Stimulated activated naive CD8-positive, alpha-beta T cell treated with anti-CD3 and anti-CD28 coated beads, Interleukin-15, amount 100 ng/mL, for 72 hours (primary cell): ENCODE measurements around the gene DZIP3.

Source experiments
- ATAC-seq: fragments of 150-1000 bp; cut with Tn5 transposase; 2 replicates; pipeline ENCODE4 v1.10.0; 2021; ENCODE audit warnings: mild to moderate bottlenecking, moderate library complexity
- DNase-seq, 2 donors: peaks; one replicate each; pipeline ENCODE4 v3.0.0; 2021 to 2022
- H3K27ac Mint-ChIP-seq, 2 donors: one replicate each; pipeline ENCODE4 v1.8.0; 2022; ENCODE audit warnings: mild to moderate bottlenecking in 2 of 2, mixed read lengths in 2 of 2, moderate library complexity in 2 of 2
- H3K27me3 Mint-ChIP-seq: one replicate; pipeline ENCODE4 v1.8.0; 2022; ENCODE audit warnings: mixed read lengths
- H3K4me1 Mint-ChIP-seq: one replicate; pipeline ENCODE4 v1.8.0; 2022; ENCODE audit warnings: mild to moderate bottlenecking, mixed read lengths
- H3K4me3 Mint-ChIP-seq, 2 donors: one replicate each; pipeline ENCODE4 v1.8.0; 2022; ENCODE audit warnings: mild to moderate bottlenecking in 2 of 2, mixed read lengths in 2 of 2, moderate library complexity in 1 of 2
- H3K9me3 Mint-ChIP-seq, 2 donors: one replicate each; pipeline ENCODE4 v1.8.0; 2022; ENCODE audit warnings: mixed read lengths in 2 of 2

DZIP3 gene

GRCh38 chr3:108713009-108713516 lies 123.5 kb downstream of the DZIP3 start:
- no peak for DNase-seq
- Mint-ChIP-seq H3K4me1 (no peaks in the 10 kb centered on the region), H3K27me3 (no peaks in the 10 kb centered on the region), H3K4me3 (no peak overlapping the region), H3K9me3 (no peaks in the 10 kb centered on the region), H3K27ac (no peak overlapping the region)
- no peak for ATAC-seq

DNA sequence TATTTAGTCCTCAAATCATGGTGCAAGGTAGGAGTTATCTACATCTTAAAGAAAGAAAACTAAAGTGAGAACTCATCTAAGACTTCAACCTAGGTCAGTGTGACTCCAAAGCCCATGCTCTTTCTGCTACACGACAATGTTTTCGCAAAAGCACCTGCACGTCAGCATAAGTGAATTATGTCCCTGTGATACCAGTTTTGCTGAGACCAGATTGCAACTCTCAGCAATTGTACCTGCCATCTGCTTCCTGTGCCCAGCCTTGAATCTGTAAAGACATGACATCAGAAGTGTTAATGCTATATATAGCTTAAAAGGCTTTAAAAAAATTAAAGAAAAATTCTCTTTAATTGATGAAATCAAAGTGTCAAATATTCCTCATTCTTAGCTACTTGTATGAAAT lies 124.3 kb downstream of the DZIP3 start:
- H3K4me1 Mint-ChIP-seq, result no peaks in the 10 kb centered on the region
- no peak overlapping the region for H3K4me3 Mint-ChIP-seq
- DNase-seq (no peak), ATAC-seq (no peak)
- H3K27me3 Mint-ChIP-seq, result no peaks in the 10 kb centered on the region
- H3K27ac Mint-ChIP-seq, result no peak overlapping the region
- H3K9me3 Mint-ChIP-seq, result no peaks in the 10 kb centered on the region

- no peak for DNase-seq
- H3K9me3 Mint-ChIP-seq, result peaks cover 5 to 16% of the 10 kb centered on the region in 2 donors
- no peak overlapping the region for H3K4me3 Mint-ChIP-seq
- ATAC-seq, result no peak
- H3K4me1 Mint-ChIP-seq, result no peaks in the 10 kb centered on the region
- H3K27me3 Mint-ChIP-seq, result no peaks in the 10 kb centered on the region
- no peak overlapping the region for H3K27ac Mint-ChIP-seq
Measured at GRCh38 chr3:108718454-108718853, 128.9 kb downstream of the DZIP3 start.

DNA sequence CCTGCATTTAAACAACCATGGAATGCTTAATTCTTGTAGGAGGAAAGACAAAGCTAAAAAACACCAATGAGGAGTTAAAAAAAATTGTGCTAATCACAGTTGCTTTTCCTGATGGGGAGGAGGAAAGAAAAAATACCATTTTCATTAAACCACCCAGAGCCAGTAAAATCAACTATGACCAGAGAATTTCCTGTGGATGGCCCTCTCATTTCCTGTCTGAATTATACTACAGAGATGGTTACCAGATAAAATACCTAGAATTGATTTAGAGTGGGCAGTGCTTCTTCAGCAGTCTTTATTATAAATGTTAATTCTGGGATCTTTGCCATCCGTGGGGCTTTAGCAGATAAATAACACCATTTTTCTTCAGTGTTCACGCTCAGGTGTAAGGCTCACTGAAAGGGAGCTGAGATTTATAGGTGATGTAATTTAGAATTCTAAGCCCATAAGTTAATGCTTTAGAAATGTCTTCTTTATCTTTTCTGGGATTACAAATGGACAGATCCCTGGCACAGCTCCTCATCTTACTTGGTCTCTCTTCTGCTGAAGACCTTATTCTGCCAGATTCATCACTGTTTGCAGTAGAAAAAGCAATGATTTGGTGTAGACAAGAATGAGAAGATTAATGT lies 129.8 kb downstream of the DZIP3 start:
- DNase-seq (no peak), ATAC-seq (no peak)
- no peak overlapping the region for H3K4me3 Mint-ChIP-seq
- H3K9me3 Mint-ChIP-seq, result peaks cover 8 to 20% of the 10 kb centered on the region in 2 donors
- H3K4me1 Mint-ChIP-seq, result peaks cover 5% of the 10 kb centered on the region
- H3K27me3 Mint-ChIP-seq, result no peaks in the 10 kb centered on the region
- no peak overlapping the region for H3K27ac Mint-ChIP-seq

DNA sequence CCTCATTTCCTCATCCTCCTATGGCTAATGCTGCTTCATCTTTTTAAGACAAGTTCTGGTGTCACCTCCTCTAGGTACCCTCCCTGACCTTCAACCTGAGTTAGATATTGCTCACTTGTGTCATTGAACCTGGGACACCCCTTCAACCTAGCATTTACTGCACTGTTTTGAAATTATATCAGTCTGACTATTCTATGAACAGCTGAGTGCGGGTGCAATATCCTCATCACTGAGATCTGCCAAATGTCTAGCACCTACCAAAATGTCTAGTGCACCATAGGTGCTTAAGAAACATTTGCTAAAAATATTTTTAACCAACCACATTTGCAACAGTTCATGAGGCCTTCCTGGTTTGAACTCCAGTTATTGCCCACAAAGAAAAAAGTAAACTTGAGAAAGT lies 133.2 kb downstream of the DZIP3 start:
- Mint-ChIP-seq H3K9me3 (peaks cover 9 to 23% of the 10 kb centered on the region in 2 donors), H3K27ac (no peak overlapping the region), H3K4me1 (peaks cover 6% of the 10 kb centered on the region), H3K4me3 (no peak overlapping the region), H3K27me3 (no peaks in the 10 kb centered on the region)
- DNase-seq (no peak), ATAC-seq (no peak)

- no peak for DNase-seq
- Mint-ChIP-seq H3K9me3 (peaks cover 9 to 23% of the 10 kb centered on the region in 2 donors), H3K4me1 (peaks cover 6% of the 10 kb centered on the region)
Measured at GRCh38 chr3:108724101-108724500, 134.6 kb downstream of the DZIP3 start.

GRCh38 chr3:108728105-108728504 lies 138.6 kb downstream of the DZIP3 start:
- DNase-seq, result no peak
- Mint-ChIP-seq H3K27me3 (no peaks in the 10 kb centered on the region), H3K9me3 (peaks cover 4 to 10% of the 10 kb centered on the region in 2 donors), H3K4me3 (no peak overlapping the region), H3K27ac (no peak overlapping the region), H3K4me1 (peaks cover 6% of the 10 kb centered on the region)
- ATAC-seq, result no peak

More at GRCh38 chr3:108724101-108724500, 134.6 kb downstream of the DZIP3 start:
- peak overlapping the region in 1 of 2 donors; percentile 65 for H3K27ac Mint-ChIP-seq
- H3K4me3 Mint-ChIP-seq, result no peak overlapping the region
- no peak for ATAC-seq
- H3K27me3 Mint-ChIP-seq, result no peaks in the 10 kb centered on the region

- Mint-ChIP-seq H3K4me1 (peaks cover 5% of the 10 kb centered on the region), H3K9me3 (peaks cover 4 to 6% of the 10 kb centered on the region in 2 donors), H3K27me3 (no peaks in the 10 kb centered on the region), H3K27ac (no peak overlapping the region), H3K4me3 (no peak overlapping the region)
- ATAC-seq, result no peak
- no peak for DNase-seq
Measured at GRCh38 chr3:108728934-108729333, 139.4 kb downstream of the DZIP3 start.

- Mint-ChIP-seq H3K4me1 (no peaks in the 10 kb centered on the region), H3K27me3 (no peaks in the 10 kb centered on the region), H3K27ac (no peak overlapping the region), H3K9me3 (no peaks in the 10 kb centered on the region), H3K4me3 (no peak overlapping the region)
- ATAC-seq, result no peak
- DNase-seq, result no peak
Measured at GRCh38 chr3:108736821-108737220, 147.3 kb downstream of the DZIP3 start.

GRCh38 chr3:108742929-108743328 lies 153.4 kb downstream of the DZIP3 start:
- H3K9me3 Mint-ChIP-seq, result peaks cover 6 to 11% of the 10 kb centered on the region in 2 donors
- no peaks in the 10 kb centered on the region for H3K27me3 Mint-ChIP-seq
- no peaks in the 10 kb centered on the region for H3K4me1 Mint-ChIP-seq
- no peak for DNase-seq
- no peak overlapping the region for H3K4me3 Mint-ChIP-seq
- no peak overlapping the region for H3K27ac Mint-ChIP-seq
- no peak for ATAC-seq
